Mesendoderm (in vitro differentiated cells): Measurements from ENCODE around the gene CH25H.

Source experiments
- DNase-seq: peaks from one replicate; pipeline ENCODE4 v3.0.0; 2013
- H2AK5ac ChIP-seq: 2 replicates; pipeline ENCODE4 v1.6.1; 2013; ENCODE audit warnings: low read length, inconsistent platforms
- H2BK120ac ChIP-seq: 2 replicates; pipeline ENCODE4 v1.6.1; 2013; ENCODE audit warnings: low read depth, mild to moderate bottlenecking, low read length, moderate library complexity, mixed read lengths
- H2BK15ac ChIP-seq: replicated peaks from 2 replicates; pipeline ENCODE4 v1.6.1; 2013; ENCODE audit warnings: low read depth, mild to moderate bottlenecking, moderate library complexity
- H2BK5ac ChIP-seq: 2 replicates; pipeline ENCODE4 v1.6.1; 2013; ENCODE audit warnings: low read length, inconsistent platforms
- H3K18ac ChIP-seq: 2 replicates; pipeline ENCODE4 v1.6.1; 2013; ENCODE audit warnings: mild to moderate bottlenecking, low read length, mixed read lengths
- H3K23ac ChIP-seq: one replicate; pipeline ENCODE4 v1.6.1; 2013; ENCODE audit warnings: low read length
- H3K27ac ChIP-seq: 2 replicates; pipeline ENCODE4 v1.5.1; 2013; ENCODE audit warnings: low read depth, mild to moderate bottlenecking, inconsistent platforms, low read length, moderate library complexity
- H3K27me3 ChIP-seq: 2 replicates; pipeline ENCODE4 v1.6.1; 2013; ENCODE audit warnings: low read length, control low read depth, mild to moderate bottlenecking, inconsistent platforms; ENCODE audit not compliant: insufficient read depth, poor library complexity
- H3K36me3 ChIP-seq: 2 replicates; pipeline ENCODE4 v1.6.1; 2013; ENCODE audit warnings: low read length, inconsistent platforms; ENCODE audit not compliant: control insufficient read depth, insufficient read depth
- H3K4ac ChIP-seq: one replicate; pipeline ENCODE4 v1.6.1; 2013; ENCODE audit warnings: low read depth, mild to moderate bottlenecking, low read length, moderate library complexity
- H3K4me1 ChIP-seq: 2 replicates; pipeline ENCODE4 v1.6.1; 2013; ENCODE audit warnings: low read depth, low read length, inconsistent platforms; ENCODE audit not compliant: control insufficient read depth
- H3K4me2 ChIP-seq: 2 replicates; pipeline ENCODE4 v1.6.1; 2013; ENCODE audit warnings: low read length
- H3K4me3 ChIP-seq: 2 replicates; pipeline ENCODE4 v1.5.1; 2013; ENCODE audit warnings: mild to moderate bottlenecking, low read length
- H3K56ac ChIP-seq: one replicate; pipeline ENCODE4 v1.6.1; 2013; ENCODE audit warnings: low read length
- H3K79me1 ChIP-seq: 2 replicates; pipeline ENCODE4 v1.6.1; 2013; ENCODE audit warnings: low read length, inconsistent platforms
- H3K79me2 ChIP-seq: 2 replicates; pipeline ENCODE4 v1.6.1; 2013; ENCODE audit warnings: mild to moderate bottlenecking, low read length; ENCODE audit not compliant: control insufficient read depth, insufficient read depth
- H3K9ac ChIP-seq: 2 replicates; pipeline ENCODE4 v1.6.1; 2013; ENCODE audit warnings: low read length, inconsistent platforms
- H4K5ac ChIP-seq: one replicate; pipeline ENCODE4 v1.6.1; 2013; ENCODE audit warnings: low read length
- H4K8ac ChIP-seq: one replicate; pipeline ENCODE4 v1.6.1; 2013; ENCODE audit warnings: low read depth, mild to moderate bottlenecking, control low read depth, low read length, moderate library complexity
- WGBS: extraction: QIAGEN DNeasy Blood & Tissue Kit; methylation state at CpG from one replicate; pipeline ENCODE4 v1.1.7; 2013; ENCODE audit warnings: low lambda C conversion rate, missing lambda C conversion rate; ENCODE audit not compliant: insufficient coverage; ENCODE audit errors: extremely low coverage; 5-methylcytosine and 5-hydroxymethylcytosine counted together

CH25H gene

GRCh38 chr10:89242840-89243568 lies 35.9 kb upstream of the CH25H start:
- H2BK5ac ChIP-seq: no peak overlapping the region
- no peaks in the 10 kb centered on the region for H3K27me3 ChIP-seq
- no peak overlapping the region for H2BK120ac ChIP-seq
- H4K8ac ChIP-seq: no peak overlapping the region
- no peak overlapping the region for H3K56ac ChIP-seq
- H3K4me2 ChIP-seq: no peak overlapping the region
- H3K4me3 ChIP-seq: no peak overlapping the region
- peaks cover 2% of the 10 kb centered on the region for H3K4me1 ChIP-seq
- H3K79me2 ChIP-seq: no peaks in the 10 kb centered on the region
- no peaks in the 10 kb centered on the region for H3K36me3 ChIP-seq
- H3K23ac ChIP-seq: no peak overlapping the region
- WGBS: no CpG with 5 or more reads among the region's 8 CpGs
- no peak overlapping the region for H3K18ac ChIP-seq
- H2AK5ac ChIP-seq: no peak overlapping the region
- no peak overlapping the region for H4K5ac ChIP-seq
- H3K9ac ChIP-seq: no peak overlapping the region
- H2BK15ac ChIP-seq: no peak overlapping the region
- DNase-seq: no peak
- H3K4ac ChIP-seq: no peak overlapping the region
- H3K27ac ChIP-seq: no peak overlapping the region
- H3K79me1 ChIP-seq: no peaks in the 10 kb centered on the region

DNA sequence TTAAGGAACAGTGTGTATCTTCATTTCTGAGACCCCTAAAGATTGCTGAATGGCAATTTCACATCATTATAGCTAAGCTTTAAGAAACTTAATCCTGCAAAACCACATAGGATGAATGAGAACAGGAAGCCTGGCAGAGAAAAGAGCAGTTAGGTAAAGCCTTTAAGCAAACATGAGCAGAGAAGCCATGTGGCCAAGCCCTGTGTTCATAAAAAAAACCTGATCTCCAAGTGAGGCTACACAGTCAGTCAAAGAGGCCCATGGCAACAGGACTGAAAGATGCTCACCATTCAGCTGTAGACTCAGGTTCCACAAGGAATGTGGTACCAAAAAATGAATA lies 35.2 kb upstream of the CH25H start:
- DNase-seq: no peak
- H3K79me2 ChIP-seq: no peaks in the 10 kb centered on the region
- peaks cover 2% of the 10 kb centered on the region for H3K4me1 ChIP-seq
- H3K56ac ChIP-seq: no peak overlapping the region
- no peak overlapping the region for H2AK5ac ChIP-seq
- H2BK15ac ChIP-seq: no peak overlapping the region
- no peaks in the 10 kb centered on the region for H3K36me3 ChIP-seq
- no peaks in the 10 kb centered on the region for H3K27me3 ChIP-seq
- H3K23ac ChIP-seq: no peak overlapping the region
- no peak overlapping the region for H2BK120ac ChIP-seq
- no peak overlapping the region for H3K18ac ChIP-seq
- no peaks in the 10 kb centered on the region for H3K79me1 ChIP-seq
- no peak overlapping the region for H3K4me2 ChIP-seq
- H3K4ac ChIP-seq: no peak overlapping the region
- no peak overlapping the region for H4K8ac ChIP-seq
- no peak overlapping the region for H3K9ac ChIP-seq
- H4K5ac ChIP-seq: no peak overlapping the region
- no peak overlapping the region for H3K27ac ChIP-seq
- no peak overlapping the region for H3K4me3 ChIP-seq
- no peak overlapping the region for H2BK5ac ChIP-seq

GRCh38 chr10:89241486-89242344 lies 34.6 kb upstream of the CH25H start:
- Histone ChIP-seq H4K8ac (no peak overlapping the region), H3K23ac (no peak overlapping the region), H3K27me3 (no peaks in the 10 kb centered on the region), H3K4me2 (no peak overlapping the region), H3K79me2 (no peaks in the 10 kb centered on the region), H3K79me1 (no peaks in the 10 kb centered on the region), H2AK5ac (no peak overlapping the region), H3K27ac (no peak overlapping the region), H3K4ac (no peak overlapping the region), H4K5ac (no peak overlapping the region), H2BK15ac (no peak overlapping the region), H3K36me3 (no peaks in the 10 kb centered on the region), H3K9ac (no peak overlapping the region), H3K4me1 (peaks cover 2% of the 10 kb centered on the region), H3K56ac (no peak overlapping the region), H2BK5ac (no peak overlapping the region), H3K18ac (no peak overlapping the region), H3K4me3 (no peak overlapping the region), H2BK120ac (no peak overlapping the region)
- no CpG with 5 or more reads among the region's 3 CpGs for WGBS
- DNase-seq: no peak

DNA sequence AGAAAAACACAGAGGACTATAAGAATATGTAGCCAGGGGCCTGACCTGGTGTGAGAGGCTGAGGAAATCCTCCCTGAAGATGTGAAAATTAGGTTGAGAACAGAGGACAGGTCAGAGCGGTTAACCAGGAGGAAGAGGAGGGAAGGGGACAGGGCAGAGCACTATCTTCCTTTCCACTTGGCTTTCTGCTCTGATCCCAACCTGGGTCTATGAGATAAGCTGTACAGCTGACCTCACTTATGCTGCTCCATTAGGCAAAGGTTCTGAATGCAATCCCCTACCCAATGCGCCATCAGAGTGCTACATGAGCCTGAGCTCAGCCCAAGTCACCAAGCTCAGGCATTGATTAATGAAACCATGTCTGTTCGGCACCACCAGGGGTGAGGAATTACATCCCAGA lies 33.9 kb upstream of the CH25H start:
- Histone ChIP-seq H3K27me3 (no peaks in the 10 kb centered on the region), H3K56ac (no peak overlapping the region), H2BK15ac (no peak overlapping the region), H3K4me2 (no peak overlapping the region), H2BK120ac (no peak overlapping the region), H4K8ac (no peak overlapping the region), H4K5ac (no peak overlapping the region), H3K4me3 (no peak overlapping the region), H3K18ac (no peak overlapping the region), H3K79me1 (no peaks in the 10 kb centered on the region), H3K36me3 (no peaks in the 10 kb centered on the region), H3K79me2 (no peaks in the 10 kb centered on the region), H3K9ac (no peak overlapping the region), H2BK5ac (no peak overlapping the region), H2AK5ac (no peak overlapping the region), H3K27ac (no peak overlapping the region), H3K4ac (no peak overlapping the region), H3K23ac (no peak overlapping the region), H3K4me1 (peaks cover 2% of the 10 kb centered on the region)
- no peak for DNase-seq
- no CpG with 5 or more reads among the region's 3 CpGs for WGBS

DNA sequence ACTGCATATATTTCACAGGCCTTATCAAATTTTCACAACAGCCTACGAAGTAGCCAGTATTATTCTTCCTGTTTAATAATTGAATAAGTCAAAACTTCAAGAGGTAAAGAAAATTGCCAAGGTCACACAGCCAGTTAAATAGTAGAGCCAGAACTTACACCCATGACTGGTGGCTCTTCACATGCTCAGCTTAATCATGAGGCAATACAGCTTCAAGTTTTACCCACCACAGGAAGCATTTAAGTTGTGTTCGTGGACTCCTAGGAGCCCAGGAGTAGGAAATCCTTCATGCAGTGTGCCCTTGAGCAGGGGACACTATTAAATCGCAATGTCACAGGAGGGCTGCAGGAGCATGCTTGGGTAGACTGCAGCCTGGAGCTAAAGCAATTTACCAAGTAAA lies 33.4 kb upstream of the CH25H start:
- no peak overlapping the region for H3K18ac ChIP-seq
- H2BK15ac ChIP-seq: no peak overlapping the region
- no peak overlapping the region for H3K9ac ChIP-seq
- no peak overlapping the region for H3K23ac ChIP-seq
- no peak overlapping the region for H2BK5ac ChIP-seq
- no peak overlapping the region for H4K8ac ChIP-seq
- no peak overlapping the region for H3K4me2 ChIP-seq
- H4K5ac ChIP-seq: no peak overlapping the region
- no peaks in the 10 kb centered on the region for H3K79me1 ChIP-seq
- H2BK120ac ChIP-seq: no peak overlapping the region
- H3K36me3 ChIP-seq: no peaks in the 10 kb centered on the region
- DNase-seq: no peak
- H2AK5ac ChIP-seq: no peak overlapping the region
- no CpG with 5 or more reads among the region's 3 CpGs for WGBS
- H3K56ac ChIP-seq: no peak overlapping the region
- no peak overlapping the region for H3K27ac ChIP-seq
- H3K27me3 ChIP-seq: no peaks in the 10 kb centered on the region
- peaks cover 2% of the 10 kb centered on the region for H3K4me1 ChIP-seq
- no peaks in the 10 kb centered on the region for H3K79me2 ChIP-seq
- no peak overlapping the region for H3K4ac ChIP-seq
- H3K4me3 ChIP-seq: no peak overlapping the region
